Medulla oblongata (tissue), 1 donor: ENCODE results near the gene SDR9C7.
"Not testable (repeated sequence)": the region's sequence is repeated elsewhere in the genome, so short reads cannot be mapped to it uniquely, and the experiment has no call there.

Experiments used
- DNase-seq: peaks from one replicate; pipeline ENCODE4 v3.0.0-alpha.2; 2015; ENCODE audit errors: extremely low spot score

The SDR9C7 gene

DNA sequence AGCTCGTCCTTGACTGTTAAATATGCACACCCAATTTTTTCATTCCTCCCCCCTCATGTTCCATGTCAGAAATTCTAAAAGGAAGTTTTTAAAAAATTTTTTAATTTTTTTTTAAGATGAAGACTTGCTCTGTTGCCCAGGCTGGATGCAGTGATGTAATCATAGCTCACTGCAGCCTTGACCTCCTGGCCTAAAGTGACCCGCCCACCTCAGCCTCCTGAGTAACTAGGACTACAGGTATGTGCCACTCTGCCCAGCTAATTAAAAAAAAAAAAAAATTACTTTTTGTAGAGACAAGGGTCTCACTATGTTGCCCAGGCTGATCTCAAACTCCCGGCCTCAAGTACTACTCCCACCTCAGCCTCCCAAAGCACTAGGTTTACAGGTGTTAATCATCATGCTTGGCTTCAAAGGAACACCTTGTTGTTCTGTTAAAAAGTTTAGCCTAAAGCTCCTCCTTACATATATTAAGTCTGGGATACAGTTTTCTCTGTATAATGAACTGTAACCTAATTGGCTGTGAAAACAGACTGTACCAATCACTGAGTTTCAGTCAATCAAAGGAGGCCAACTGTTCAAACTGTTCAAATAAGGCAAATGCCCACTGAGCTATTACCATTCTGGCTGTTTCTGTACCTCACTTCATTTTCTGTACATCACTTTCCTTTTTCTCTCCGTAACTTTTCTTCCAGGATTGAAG is 17.8 kb downstream of the SDR9C7 start:
- no peak for DNase-seq

DNA sequence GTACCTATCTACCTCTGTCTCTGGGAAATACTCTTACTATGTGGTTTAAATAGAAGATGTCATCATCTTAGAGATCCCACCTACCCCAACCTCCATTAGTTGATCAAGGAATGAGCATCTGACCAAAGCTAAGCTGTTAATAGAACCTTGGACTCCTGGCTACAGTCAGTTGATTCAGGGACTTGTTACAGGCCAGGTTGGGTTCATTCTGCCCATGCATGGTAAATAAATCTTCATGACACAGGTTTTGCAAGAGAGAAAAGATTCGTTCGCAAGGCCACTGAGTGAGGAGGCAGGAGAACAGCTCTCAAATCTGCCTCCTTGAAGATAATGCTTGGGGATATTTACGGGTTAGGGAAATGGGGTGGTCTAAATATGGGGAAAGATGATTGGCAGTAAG is 19.5 kb downstream of the SDR9C7 start:
- DNase-seq = no peak

DNA sequence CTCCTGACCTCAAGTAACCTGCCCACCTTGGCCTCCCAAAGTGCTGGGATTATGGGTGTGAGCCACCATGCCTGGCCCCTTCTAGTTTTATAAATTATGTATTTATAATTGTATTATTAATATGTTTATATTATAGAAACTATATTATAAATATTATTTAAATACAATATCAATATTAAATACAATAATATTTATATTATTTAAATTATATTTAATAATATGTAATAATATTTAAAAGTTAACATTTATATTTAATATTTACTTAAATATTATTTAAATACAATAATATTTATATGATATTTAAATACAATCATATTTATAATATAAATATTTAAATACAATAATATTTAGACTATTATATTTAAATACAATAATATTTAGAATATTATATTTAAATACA is 20.0 kb downstream of the SDR9C7 start:
- no peak for DNase-seq

DNA sequence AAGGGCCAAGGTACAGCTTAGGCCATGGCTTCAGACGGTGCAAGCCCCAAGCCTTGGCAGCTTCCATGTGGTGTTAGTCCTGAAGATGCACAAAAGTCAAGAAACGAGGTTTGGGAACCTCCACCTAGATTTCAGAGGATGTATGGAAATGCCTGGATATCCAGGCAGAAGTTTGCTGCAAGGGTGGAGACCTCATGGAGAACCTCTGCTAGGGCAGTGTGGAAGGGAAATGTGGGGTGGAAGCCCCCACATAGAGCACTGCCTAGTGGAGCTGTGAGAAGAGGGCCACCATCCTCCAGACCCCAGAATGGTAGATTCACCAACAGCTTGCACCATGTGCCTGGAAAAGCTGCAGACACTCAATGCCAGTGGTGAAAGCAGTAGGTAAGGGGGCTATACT is 24.8 kb downstream of the SDR9C7 start:
- not testable (repeated sequence) for DNase-seq

DNA sequence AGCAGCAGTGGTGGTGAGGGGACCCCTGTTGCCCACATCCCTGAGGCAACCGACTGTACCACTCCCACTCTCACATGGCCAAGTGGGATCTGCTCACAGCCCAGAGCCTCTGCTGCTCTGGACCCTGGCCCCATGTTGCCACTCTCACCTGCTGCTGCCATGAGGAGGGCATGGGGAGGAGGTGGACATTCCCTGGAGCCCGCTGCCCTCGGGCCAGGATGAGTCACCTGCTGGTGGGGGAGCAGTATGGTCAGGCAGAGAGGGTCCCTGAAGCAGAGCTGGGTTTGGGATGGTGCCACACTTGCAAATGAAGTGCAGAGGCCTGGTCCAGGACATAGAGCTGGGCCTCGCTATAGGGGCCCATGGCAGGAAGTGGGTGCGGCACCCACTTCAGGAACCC is 26.1 kb downstream of the SDR9C7 start:
- no peak for DNase-seq

DNA sequence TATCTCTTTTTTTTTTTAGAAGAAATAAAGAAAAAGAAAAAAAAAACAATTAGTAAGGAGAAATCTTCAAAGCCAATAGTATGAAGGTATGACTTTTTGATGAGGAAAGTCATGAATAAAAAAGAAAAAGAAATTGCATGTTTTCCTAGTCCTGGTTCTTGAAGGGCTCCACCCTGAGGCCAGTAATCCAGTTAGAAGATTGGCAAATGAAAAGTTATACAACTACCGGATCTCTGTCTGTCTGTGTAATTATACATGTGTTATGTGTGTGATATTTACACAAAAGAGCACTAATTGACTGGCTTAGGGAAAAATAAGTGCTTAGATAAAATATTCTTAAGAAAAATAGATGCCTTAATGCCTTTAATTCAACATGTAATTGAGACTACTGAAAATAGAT is 28.4 kb downstream of the SDR9C7 start:
- DNase-seq = no peak

DNA sequence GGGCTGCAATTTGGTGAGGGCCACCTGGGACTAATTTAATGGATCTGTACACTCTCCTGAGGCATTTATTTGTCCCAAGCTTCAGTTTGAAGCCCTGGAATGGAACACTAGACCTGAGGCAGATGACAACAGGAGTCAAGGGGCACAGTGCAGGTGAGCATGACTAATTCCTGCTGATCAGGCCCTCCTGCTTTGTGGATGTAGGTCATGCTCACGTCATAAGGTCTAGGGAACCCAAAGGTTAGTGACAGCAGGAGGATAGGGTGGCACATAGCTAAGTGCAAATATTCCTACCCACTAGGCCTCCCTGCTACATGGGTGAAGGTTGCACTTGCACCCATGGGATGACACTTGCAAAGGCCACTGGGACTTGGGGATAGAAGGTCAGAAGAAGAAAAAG is 30.8 kb downstream of the SDR9C7 start:
- DNase-seq = no peak

DNA sequence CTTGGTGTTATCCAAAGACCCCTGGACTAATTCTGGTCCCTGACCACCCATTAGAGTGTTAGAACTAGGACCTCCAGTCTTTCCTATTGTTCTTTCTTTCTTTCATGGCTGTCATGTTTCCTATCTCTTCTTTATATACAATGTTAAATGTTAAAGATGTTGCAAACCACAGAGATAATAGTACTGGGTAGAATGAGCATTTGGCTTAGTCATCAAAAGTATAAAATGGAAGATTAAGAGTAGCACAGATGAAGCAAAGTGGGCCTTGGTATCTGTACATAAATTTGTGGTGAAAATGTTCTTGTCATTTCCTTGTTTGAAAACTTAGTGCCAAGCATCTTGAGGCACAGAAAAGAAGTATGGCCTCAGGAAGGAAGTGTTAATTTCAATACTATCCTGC is 32.9 kb downstream of the SDR9C7 start:
- DNase-seq = not testable (repeated sequence)

DNA sequence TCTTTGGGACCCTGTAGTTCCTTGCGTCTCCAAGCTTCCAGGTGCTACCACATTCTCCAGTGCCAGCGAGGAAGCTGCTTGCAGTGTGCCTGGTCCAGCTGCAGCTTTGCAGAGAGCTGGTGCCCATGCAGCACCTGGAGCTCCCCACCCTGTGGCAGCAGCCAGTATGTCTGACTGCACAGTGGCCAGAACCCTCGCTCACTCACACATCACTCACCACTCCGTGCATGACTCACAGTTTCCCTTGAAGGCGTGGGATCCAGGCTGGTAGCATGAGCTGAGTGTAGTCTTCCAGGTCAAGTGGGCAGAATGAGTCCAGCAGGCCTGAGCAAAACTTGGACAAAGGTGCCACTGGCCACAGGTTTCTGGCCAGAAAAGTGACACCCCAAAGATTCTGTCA is 33.6 kb downstream of the SDR9C7 start:
- DNase-seq = no peak

DNA sequence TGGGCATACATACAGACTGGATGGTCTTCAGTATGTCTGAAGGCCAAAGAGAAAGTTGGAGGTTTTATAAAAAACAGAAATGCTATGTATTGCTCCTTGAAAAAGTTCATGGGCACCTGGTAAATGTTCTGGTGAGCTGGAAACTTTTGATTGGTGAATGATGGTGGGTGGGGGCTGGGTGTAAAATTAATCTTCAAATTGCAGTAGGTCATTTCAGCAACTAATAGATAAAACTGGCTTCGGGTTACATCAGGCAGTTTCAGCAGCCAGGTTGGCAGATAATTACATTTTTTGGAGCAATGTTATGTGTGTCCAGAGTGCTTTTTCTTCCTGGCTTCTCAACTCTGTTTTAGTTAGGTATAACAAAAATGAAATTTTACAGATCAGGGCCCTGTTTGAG is 35.3 kb downstream of the SDR9C7 start:
- no peak for DNase-seq

DNA sequence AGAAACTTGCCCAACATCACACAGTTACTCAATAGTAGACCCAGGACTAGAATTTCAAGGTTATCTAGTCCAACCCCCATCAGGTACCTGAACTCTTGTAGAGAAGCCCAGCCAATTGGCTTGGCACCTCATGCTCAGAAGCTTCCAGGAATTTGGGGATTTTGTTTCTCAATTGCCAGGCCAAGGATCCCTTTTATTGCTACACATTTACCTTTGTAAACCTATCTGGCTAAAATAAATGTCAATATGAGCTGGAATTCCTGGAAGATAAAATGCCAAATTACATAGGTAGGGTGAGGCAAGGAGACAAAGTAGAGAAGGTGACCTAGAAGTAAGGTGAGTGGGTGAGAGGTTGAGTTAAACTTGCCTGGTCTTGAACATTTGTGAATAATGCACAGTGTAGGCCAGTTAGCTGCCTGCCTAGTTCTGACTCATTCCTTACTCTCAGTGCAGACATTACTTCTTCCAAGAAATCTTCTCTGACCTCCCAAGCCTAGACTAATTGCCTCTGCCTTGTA is 36.3 kb downstream of the SDR9C7 start:
- DNase-seq = no peak

DNA sequence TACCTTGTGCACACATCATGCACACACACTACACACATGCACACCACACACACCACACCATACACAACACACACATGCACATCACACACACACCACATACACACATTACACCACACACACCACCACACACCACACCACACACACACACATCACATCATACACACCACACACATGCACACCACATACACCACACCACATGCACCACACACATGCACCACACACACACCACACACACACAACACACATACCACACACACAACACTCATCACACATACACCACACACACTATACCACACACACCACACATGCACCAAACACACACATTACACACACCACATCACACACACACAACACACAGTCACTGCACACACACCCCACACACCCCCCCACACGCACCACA is 38.1 kb downstream of the SDR9C7 start:
- DNase-seq = no peak

DNA sequence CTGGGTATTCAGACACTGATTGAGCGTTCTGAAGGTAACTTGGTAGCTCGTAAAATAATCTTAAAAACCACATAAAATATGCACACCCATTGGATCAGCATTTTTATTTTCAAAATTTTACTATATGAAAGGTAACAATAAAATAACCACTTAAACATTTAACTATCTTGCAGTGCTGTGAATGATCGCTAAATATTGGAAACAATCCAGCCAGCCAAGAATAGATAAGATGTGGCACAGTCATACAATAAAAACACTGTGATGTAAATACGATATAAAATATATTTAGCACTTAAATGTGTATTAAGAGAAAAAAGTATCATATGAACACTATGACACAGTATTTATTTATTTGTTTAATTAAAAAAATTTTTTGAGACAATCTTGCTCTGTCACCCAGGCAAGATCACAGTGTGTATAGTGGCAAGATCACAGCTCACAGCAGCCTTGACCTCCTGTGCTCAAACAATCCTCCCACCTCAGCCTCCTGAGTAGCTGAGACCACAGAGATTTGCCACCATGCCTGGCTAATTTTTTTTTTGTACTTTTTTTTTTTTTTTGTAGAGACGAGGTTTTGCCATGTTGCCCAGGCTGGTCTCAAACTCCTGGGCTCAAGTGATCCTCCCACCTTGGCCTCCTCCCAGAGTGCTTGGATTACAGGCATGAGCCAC is 39.4 kb downstream of the SDR9C7 start:
- no peak for DNase-seq

DNA sequence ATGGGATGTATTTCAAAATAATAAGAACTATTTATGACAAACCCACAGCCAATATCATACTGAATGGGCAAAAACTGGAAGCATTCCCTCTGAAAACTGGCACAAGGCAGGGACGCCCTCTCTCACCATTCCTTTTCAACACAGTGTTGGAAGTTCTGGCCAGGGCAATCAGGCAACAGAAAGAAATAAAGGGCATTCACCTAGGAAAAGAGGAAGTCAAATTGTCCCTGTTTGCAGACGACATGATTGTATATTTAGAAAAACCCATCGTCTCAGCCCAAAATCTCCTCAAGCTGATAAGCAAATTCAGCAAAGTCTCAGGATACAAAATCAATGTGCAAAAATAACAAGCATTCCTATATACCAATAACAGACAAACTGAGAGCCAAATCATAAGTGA is 42.3 kb downstream of the SDR9C7 start:
- DNase-seq = not testable (repeated sequence)

DNA sequence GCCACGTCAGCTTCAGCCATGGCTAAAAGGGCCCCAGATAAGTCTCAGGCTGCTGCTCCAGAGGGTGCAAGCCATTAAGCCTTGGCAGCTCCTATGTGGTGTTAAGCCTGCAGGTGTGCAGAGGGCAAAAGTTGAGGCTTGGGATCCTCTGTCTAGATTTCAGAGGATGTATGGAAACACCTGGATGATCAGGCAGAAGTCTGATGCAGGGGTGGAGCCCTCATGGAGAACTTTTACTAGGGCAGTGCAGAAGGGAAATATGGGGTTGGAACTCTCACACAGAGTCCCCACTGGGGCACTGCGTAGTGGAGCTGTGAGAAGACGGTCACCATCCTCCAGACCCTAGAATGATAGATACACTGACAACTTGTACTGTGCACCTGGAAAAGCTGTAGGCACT is 47.9 kb downstream of the SDR9C7 start:
- no peak for DNase-seq

DNA sequence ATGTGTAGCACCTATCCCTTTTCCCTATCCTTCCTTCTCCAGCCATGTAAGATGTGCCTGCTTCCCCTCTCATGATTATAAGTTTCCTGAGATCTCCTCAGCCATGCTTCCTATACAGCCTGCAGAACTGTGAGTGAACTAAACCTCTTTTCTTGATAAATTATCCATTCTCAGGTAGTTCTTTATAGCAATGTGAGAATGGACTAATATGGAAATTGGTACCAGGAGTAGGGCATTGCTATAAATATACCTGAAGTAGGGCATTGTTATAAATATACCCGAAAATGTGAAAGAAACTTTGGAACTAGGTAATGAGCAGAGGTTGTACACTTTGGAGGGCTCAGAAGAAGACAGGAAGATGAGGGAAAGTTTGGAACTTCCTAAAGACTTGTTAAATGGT is 48.9 kb downstream of the SDR9C7 start:
- DNase-seq = no peak

DNA sequence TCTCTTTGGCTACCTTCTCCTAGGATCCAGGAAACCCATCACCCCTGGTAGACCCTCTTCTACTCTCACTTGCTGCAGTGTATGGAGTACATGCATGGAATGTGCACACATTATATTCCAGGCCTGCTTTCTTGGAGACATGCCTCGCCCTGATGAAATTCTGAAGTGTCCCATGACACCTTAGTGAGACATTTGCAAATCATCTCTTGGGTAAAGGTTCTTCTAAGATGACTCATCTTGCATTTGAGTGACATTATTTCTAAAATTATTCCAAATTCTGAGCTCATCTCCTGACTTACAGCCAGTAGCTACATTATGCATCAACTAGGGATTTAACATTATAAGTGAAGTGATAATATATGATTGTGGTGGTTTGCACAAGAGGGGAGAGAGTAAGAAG is 49.8 kb downstream of the SDR9C7 start:
- no peak for DNase-seq

DNA sequence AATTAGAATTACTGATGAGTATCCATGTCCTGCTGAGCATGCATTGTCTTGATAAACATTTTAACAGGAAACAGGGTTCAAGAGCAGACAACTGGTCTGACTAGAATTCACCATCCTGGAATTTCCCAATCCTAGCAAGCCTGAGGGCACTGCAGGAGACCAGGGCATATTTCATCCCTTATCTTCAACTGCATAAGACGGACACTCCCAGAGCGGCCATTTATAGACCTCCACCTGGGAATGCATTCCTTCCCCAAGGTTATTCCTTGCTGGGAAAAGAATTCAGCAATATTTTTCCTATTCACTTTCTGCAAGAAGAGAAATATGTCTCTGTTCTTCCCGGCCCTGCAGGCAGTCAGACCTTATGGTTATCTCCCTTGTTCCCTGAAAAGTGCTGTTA is 51.8 kb downstream of the SDR9C7 start:
- DNase-seq = not testable (repeated sequence)

DNA sequence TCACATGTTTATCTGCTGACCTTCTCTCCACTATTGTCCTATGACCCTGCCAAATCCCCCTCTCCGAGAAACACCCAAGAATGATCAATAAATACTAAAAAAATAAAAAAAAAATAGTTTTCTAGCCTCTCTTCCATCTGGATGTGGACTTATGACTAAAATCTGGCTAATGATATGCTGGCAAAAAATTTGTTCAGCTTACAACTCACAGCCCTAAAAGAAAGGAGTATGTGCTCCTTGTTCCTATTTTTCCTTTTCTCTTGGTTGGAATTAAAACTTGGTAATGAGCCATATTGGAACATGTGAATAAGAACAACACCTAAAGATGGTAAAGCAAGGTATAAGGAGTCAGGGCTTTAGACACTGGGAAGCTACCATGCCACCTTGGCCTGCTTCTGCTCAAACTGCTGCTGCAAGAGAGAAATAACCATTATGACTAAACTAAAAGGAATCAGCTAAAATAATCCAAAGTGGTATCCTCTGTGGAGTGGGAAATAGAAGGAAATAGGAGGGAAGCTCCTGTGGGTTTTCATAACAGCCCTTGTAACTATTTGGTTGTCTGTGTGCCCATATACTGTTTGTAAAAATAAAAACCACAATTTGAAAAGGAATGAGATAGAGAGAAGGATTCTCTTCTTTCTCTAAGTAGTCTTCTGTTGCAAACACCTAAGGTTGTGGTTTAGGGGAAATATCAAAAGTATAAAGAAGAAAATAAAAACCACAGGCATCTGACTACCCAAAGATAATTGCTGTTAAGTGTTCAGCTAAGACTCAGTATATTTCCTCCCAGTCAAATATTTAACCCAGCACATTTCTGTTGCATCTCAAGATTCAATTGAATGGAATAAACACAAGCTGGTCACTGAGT is 53.8 kb downstream of the SDR9C7 start:
- DNase-seq = no peak

DNA sequence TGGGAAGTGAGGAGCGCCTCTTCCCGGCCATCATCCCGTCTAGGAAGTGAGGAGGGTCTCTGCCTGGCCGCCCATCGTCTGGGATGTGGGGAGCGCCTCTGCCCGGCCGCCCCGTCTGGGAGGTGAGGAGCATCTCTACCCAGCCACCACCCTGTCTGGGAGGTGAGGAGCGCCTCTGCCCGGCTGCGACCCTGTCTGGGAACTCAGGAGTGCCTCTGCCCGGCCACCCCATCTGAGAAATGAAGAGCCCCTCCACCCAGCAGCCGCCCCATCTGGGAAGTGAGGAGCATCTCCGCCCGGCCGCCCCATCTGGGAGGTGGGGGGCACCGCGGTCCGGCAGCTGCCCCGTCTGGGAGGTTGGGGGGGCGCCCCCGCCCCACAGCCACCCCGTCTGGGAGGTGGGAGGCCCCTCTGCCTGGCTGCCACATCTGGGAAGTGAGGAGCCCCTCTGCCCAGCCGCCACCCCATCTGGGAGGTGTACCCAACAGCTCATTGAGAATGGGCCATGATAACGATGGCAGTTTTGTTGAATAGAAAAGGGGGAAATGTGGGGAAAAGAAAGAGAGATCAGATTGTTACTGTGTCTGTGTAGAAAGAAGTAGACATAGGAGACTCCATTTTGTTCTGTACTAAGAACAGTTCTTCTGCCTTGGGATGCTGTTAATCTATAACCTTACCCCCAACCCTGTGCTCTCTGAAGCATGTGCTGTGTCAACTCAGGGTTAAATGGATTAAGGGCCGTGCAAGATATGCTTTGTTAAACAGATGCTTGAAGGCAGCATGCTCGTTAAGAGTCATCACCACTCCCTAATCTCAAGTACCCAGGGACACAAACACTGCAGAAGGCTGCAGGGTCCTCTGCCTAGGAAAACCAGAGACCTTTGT is 54.7 kb downstream of the SDR9C7 start:
- not testable (repeated sequence) for DNase-seq

DNA sequence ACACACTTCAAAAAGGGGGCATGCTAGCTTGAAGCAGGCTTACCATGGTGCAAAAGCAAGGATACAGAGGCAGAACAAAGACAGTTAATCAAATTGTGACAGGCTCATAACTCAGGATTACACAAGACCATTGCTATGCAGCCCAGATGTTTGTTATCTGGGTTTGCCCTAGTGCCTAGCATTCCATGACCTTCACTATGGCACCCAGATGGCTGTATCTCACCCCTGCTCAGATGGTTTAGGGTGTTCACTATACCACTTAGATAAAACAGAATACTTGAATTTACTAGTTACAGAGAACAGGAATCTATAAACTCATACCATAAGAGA is 56.2 kb downstream of the SDR9C7 start:
- no peak for DNase-seq
